ENCODE data around the gene SKI.
"Not testable (repeated sequence)": the region's sequence is repeated elsewhere in the genome, so short reads cannot be mapped to it uniquely, and the experiment has no call there.

SKI gene

DNA sequence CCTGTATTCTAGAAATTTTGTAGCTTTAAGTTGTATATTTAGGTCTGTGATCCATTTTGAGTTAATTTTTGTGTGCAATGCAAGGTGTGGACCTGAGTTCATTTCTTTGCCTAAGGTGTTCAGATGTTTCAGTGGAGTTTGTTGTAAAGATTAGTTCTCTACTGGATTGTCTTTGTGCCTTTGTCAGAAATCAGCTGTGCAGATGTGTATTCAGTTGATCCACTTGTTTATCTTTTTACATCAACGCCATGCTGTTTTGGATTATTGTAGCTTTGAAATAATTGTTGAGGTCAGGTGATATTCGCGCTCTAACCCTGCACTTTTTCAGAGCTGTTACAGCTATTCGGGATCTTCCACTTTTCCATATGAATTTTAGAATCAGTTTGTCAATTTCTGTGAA lies 32.8 kb downstream of the SKI start:
- TF ChIP-seq, protein P1, sequence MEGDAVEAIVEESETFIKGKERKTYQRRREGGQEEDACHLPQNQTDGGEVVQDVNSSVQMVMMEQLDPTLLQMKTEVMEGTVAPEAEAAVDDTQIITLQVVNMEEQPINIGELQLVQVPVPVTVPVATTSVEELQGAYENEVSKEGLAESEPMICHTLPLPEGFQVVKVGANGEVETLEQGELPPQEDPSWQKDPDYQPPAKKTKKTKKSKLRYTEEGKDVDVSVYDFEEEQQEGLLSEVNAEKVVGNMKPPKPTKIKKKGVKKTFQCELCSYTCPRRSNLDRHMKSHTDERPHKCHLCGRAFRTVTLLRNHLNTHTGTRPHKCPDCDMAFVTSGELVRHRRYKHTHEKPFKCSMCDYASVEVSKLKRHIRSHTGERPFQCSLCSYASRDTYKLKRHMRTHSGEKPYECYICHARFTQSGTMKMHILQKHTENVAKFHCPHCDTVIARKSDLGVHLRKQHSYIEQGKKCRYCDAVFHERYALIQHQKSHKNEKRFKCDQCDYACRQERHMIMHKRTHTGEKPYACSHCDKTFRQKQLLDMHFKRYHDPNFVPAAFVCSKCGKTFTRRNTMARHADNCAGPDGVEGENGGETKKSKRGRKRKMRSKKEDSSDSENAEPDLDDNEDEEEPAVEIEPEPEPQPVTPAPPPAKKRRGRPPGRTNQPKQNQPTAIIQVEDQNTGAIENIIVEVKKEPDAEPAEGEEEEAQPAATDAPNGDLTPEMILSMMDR (IDR thresholded peaks at IDR 0.05; ENCODE audit: unreplicated experiment in 3 of 3) = no peak
- Mint-ChIP-seq H3K36me3 (ENCODE audit: low read depth) (peaks cover 4% of the 10 kb centered on the region), H3K4me1 (peaks cover 30% of the 10 kb centered on the region), H3K27me3 (ENCODE audit: low read depth) (no peaks in the 10 kb centered on the region), H3K27ac (no peak overlapping the region), H3K9me3 (no peaks in the 10 kb centered on the region), H3K4me3 (no peak overlapping the region)

DNA sequence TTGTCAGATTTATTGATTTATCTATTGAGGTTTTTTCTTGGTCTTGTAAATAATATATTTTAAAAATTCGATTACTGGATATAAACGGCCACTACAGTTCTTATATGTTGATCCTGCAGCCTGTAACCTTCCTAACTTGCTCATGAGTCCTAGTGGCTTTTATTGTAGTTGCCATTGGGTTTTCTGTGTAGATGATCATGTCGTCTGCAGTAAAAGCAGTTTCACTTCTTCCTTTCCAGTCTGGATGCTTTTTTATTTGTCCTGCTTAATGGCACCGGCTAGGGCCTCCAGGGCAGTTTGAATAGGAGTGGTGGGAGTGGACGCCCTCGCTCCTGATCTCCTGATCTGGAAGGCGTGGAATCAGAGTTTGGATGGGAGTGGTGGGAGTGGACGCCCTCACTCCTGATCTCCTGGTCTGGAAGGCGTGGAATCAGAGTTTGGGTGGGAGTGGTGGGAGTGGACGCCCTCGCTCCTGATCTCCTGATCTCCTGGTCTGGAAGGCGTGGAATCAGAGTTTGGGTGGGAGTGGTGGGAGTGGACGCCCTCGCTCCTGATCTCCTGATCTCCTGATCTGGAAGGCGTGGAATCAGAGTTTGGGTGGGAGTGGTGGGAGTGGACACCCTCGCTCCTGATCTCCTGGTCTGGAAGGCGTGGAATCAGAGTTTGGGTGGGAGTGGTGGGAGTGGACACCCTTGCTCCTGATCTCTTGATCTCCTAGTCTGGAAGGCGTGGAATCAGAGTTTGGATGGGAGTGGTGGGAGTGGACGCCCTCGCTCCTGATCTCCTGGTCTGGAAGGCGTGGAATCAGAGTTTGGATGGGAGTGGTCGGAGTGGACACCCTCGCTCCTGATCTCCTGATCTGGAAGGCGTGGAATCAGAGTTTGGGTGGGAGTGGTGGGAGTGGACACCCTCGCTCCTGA lies 33.6 kb downstream of the SKI start:
- not testable (repeated sequence) for H3K27me3 Mint-ChIP-seq (ENCODE audit: low read depth); H3K4me3 Mint-ChIP-seq; H3K36me3 Mint-ChIP-seq (ENCODE audit: low read depth); H3K9me3 Mint-ChIP-seq; H3K27ac Mint-ChIP-seq
- peaks cover 36% of the 10 kb centered on the region for H3K4me1 Mint-ChIP-seq

DNA sequence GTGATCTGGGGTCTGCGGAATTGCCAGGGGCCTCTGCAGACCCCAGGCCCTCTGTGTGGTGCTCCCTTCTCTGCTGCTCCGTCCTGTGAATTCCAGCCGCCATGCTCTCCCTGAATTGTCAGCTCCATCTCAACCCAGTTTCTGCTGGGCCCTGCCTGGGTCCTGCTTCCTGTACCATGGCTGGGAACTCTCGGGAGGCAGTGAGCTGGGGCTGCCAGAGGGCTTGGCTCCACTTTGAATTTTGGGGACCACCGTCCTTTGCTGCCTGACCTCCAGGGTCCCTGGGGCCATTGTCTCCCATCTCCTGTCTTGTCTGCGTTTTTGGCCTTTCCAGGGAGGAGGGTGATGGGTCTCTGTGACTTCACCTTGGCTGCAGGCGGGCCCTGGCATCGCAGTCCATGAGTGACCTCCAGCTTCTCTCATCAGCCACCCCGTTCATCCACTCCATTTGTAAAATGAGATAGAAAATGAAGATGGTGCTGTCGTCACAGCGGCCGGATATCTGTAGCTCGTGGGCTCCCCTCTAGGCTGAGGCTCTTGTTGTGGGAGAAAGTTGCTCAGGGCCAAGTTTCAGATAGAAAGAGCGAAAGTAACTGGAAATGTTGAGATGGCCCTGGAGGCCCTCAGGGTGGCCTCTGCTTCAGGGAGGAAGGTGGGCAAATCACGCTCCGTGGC lies 38.3 kb downstream of the SKI start:
- Mint-ChIP-seq H3K27ac (peak overlapping the region; percentile 51 to 81 (median 51)), H3K9me3 (no peaks in the 10 kb centered on the region), H3K4me3 (no peak overlapping the region), H3K36me3 (ENCODE audit: low read depth) (peaks cover 4% of the 10 kb centered on the region), H3K27me3 (ENCODE audit: low read depth) (no peaks in the 10 kb centered on the region), H3K4me1 (peaks cover 32% of the 10 kb centered on the region)
- TF ChIP-seq, protein P1 (IDR thresholded peaks at IDR 0.05; ENCODE audit: unreplicated experiment in 3 of 3) = no peak

DNA sequence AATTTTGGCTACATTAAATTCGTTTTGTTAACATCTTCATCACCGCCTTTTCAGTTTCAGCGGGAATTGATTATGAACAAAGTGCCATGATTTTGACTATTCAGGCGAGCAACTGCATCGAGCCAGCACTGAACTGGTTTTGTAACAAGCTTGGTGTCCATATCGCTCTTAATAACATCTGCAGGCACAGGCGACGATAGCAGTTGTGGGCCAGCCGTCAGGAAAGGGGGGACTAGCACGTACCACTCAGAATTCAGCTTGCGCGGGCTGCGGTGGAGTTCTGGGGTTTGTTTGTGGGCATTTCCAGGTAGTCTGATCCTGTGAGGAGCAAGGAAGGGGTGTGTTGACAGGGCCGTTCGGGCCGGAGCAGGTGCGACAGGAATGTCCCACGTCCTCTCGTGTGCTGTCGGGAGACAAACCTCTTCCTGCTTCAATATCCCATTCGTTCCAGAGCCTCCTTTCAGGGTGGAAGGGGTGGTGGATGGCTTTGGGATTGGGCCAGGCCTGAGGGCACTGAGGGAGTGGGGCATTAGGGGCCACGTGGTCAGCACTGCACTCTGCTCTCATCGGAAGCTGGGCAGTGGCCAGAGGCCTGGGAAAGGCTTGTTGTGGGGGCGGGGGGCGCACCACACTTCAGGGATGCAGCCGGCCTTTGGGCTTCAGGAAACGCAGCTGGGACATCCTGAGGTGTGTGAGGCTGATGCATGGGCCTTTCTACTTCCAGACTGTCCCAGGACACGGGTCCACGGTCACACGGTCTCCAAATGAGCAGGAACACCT lies 39.1 kb downstream of the SKI start:
- no peaks in the 10 kb centered on the region for H3K9me3 Mint-ChIP-seq
- H3K4me3 Mint-ChIP-seq = no peak overlapping the region
- peaks cover 4% of the 10 kb centered on the region for H3K36me3 Mint-ChIP-seq (ENCODE audit: low read depth)
- H3K27ac Mint-ChIP-seq = peak overlapping the region; percentile 51 to 85 (median 81)
- peaks cover 34% of the 10 kb centered on the region for H3K4me1 Mint-ChIP-seq
- H3K27me3 Mint-ChIP-seq (ENCODE audit: low read depth) = no peaks in the 10 kb centered on the region
- TF ChIP-seq, protein P1 (IDR thresholded peaks at IDR 0.05; ENCODE audit: unreplicated experiment in 3 of 3) = no peak

DNA sequence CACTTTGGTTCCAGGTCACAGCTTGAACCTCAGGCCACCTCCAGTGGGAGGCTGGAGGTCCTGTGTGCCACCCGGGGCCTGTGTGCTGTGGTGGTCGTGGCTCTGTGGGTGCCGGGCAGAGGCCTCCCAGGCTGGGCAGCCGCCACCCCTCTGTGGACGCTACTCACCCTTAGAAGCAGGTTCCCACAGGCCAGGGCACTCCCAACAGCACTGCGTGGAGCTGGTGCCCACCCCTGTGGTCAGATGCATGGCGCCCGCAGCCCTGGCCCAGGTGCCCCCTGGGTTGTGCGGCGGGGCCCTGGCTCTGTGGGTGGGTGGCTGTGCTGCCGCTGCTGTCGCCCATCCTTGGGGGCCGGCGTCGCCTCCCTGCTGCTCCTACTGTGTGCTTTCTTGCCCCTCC lies 39.7 kb downstream of the SKI start:
- TF ChIP-seq, protein P1 (IDR thresholded peaks at IDR 0.05; ENCODE audit: unreplicated experiment in 3 of 3) = no peak
- H3K9me3 Mint-ChIP-seq = no peaks in the 10 kb centered on the region

More for the DNA sequence above, 39.7 kb downstream of the SKI start:
- no peak overlapping the region for H3K27ac Mint-ChIP-seq
- no peak overlapping the region for H3K4me3 Mint-ChIP-seq
- peaks cover 40% of the 10 kb centered on the region for H3K4me1 Mint-ChIP-seq
- H3K36me3 Mint-ChIP-seq (ENCODE audit: low read depth) = peaks cover 4% of the 10 kb centered on the region
- H3K27me3 Mint-ChIP-seq (ENCODE audit: low read depth) = no peaks in the 10 kb centered on the region

All from nephron (organoid).